SK-N-MC (cell line): Measurements from ENCODE around the gene BMERB1.

Experiments used
- EZH2 ChIP-seq: fragments of 200-600 bp; sonication (generic); IDR thresholded peaks from one replicate; pipeline ENCODE4 v1.6.1; 2017; ENCODE audit warnings: antibody characterized with exemption
- FOXP2 ChIP-seq: optimal IDR thresholded peaks from 2 replicates; pipeline ENCODE3; 2011; ENCODE audit warnings: mild to moderate bottlenecking, moderate library complexity; ENCODE audit not compliant: insufficient read depth; ENCODE audit errors: extremely low read length, control extremely low read depth
- POLR2AphosphoS5 ChIP-seq: IDR thresholded peaks from 2 replicates; pipeline ENCODE4 v1.6.1; 2012; ENCODE audit warnings: mild to moderate bottlenecking, low read depth, low read length, borderline replicate concordance

DNA sequence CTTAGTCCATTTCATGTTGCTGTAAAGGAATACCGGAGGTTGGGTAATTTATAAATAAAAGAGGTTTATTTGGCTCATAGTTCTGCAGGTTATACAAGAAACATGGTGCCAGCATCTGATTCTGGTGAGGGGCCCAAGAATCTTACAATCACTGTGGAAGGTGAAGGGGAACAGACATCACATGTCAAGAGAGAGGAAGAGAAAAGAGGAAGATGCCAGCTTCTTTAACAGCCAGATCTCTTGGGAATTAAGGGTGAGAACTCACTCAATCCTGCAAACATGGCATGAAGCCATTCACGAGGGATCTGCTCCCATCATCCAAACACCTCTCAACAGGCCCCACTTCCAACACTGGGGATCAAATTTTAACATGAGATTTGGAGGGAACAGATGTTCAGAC is 49.5 kb downstream of the BMERB1 start:
- TF ChIP-seq FOXP2 (no peak), POLR2AphosphoS5 (no peak), EZH2 (no peak)
